H9 (cell line): ENCODE data around the gene WARS2. TPM values are rescaled to one million over a fixed set of nuclear protein-coding genes. Genes with fewer than 3 reads are reported as not detected.

Experiments used
- DNase-seq: peaks from one replicate; pipeline ENCODE4 v3.0.0-alpha.2; 2017
- H2AFZ ChIP-seq: one replicate; pipeline ENCODE4 v1.6.1; 2013; ENCODE audit warnings: mild to moderate bottlenecking, low read length, control low read depth, moderate library complexity
- H2AK5ac ChIP-seq: 2 replicates; pipeline ENCODE4 v1.6.1; 2013; ENCODE audit warnings: low read length, control low read depth, mixed read lengths; ENCODE audit not compliant: insufficient read length
- H2BK120ac ChIP-seq: one replicate; pipeline ENCODE4 v1.6.1; 2013; ENCODE audit warnings: low read depth, mild to moderate bottlenecking, low read length, control low read depth, inconsistent platforms; ENCODE audit not compliant: poor library complexity, severe bottlenecking
- H2BK12ac ChIP-seq: 2 replicates; pipeline ENCODE4 v1.6.1; 2013; ENCODE audit warnings: low read length, control low read depth, mixed read lengths, low read depth; ENCODE audit not compliant: insufficient read length
- H2BK15ac ChIP-seq: 2 replicates; pipeline ENCODE4 v1.6.1; 2013; ENCODE audit warnings: low read depth, low read length, control low read depth
- H2BK20ac ChIP-seq: one replicate; pipeline ENCODE4 v1.6.1; 2013; ENCODE audit warnings: low read depth, mild to moderate bottlenecking, low read length, control low read depth, inconsistent platforms; ENCODE audit not compliant: poor library complexity, severe bottlenecking
- H2BK5ac ChIP-seq: 2 replicates; pipeline ENCODE4 v1.6.1; 2013; ENCODE audit warnings: low read length, control low read depth, mixed read lengths; ENCODE audit not compliant: insufficient read length
- H3K14ac ChIP-seq: 2 replicates; pipeline ENCODE4 v1.6.1; 2013; ENCODE audit warnings: low read length, control low read depth; ENCODE audit not compliant: insufficient read depth
- H3K18ac ChIP-seq: 2 replicates; pipeline ENCODE4 v1.6.1; 2013; ENCODE audit warnings: low read depth, mild to moderate bottlenecking, mixed read lengths, low read length, control low read depth; ENCODE audit not compliant: insufficient read length
- H3K23ac ChIP-seq: 2 replicates; pipeline ENCODE4 v1.6.1; 2013; ENCODE audit warnings: low read length, control low read depth, mixed read lengths, low read depth; ENCODE audit not compliant: insufficient read length
- H3K23me2 ChIP-seq: 2 replicates; pipeline ENCODE4 v1.6.1; 2013; ENCODE audit warnings: low read depth, mild to moderate bottlenecking, mixed read lengths, low read length, control low read depth; ENCODE audit not compliant: insufficient read length, poor library complexity, severe bottlenecking
- H3K27ac ChIP-seq: 2 replicates; pipeline ENCODE4 v1.5.1; 2013; ENCODE audit warnings: low read length, control low read depth, mixed read lengths, low read depth; ENCODE audit not compliant: insufficient read length
- H3K27me3 ChIP-seq: 2 replicates; pipeline ENCODE4 v1.6.1; 2013; ENCODE audit warnings: low read length, control low read depth, inconsistent platforms; ENCODE audit not compliant: insufficient read depth
- H3K4ac ChIP-seq: 2 replicates; pipeline ENCODE4 v1.6.1; 2013; ENCODE audit warnings: low read depth, mild to moderate bottlenecking, control low read depth, inconsistent platforms, low read length, moderate library complexity
- H3K4me1 ChIP-seq: 2 replicates; pipeline ENCODE4 v1.6.1; 2013; ENCODE audit warnings: low read length, control low read depth, inconsistent platforms; ENCODE audit not compliant: insufficient read depth
- H3K4me2 ChIP-seq: 2 replicates; pipeline ENCODE4 v1.6.1; 2013; ENCODE audit warnings: low read length, control low read depth, mixed read lengths; ENCODE audit not compliant: insufficient read length, insufficient read depth
- H3K56ac ChIP-seq: 2 replicates; pipeline ENCODE4 v1.6.1; 2013; ENCODE audit warnings: low read depth, mild to moderate bottlenecking, mixed read lengths, low read length, control low read depth; ENCODE audit not compliant: insufficient read length
- H3K79me1 ChIP-seq: 2 replicates; pipeline ENCODE4 v1.6.1; 2013; ENCODE audit warnings: low read depth, mild to moderate bottlenecking, moderate library complexity, low read length, control low read depth, inconsistent platforms; ENCODE audit not compliant: insufficient read depth, poor library complexity, severe bottlenecking
- H3K79me2 ChIP-seq: 2 replicates; pipeline ENCODE4 v1.6.1; 2013; ENCODE audit warnings: low read length, control low read depth, inconsistent platforms; ENCODE audit not compliant: insufficient read depth
- H3K9ac ChIP-seq: 2 replicates; pipeline ENCODE4 v1.6.1; 2013; ENCODE audit warnings: low read length, control low read depth, mixed read lengths; ENCODE audit not compliant: insufficient read length; ENCODE audit errors: extremely low read depth
- H3K9me3 ChIP-seq: one replicate; pipeline ENCODE4 v1.6.1; 2013; ENCODE audit warnings: low read depth, low read length, inconsistent platforms; ENCODE audit not compliant: control insufficient read depth
- H3T11ph ChIP-seq: one replicate; pipeline ENCODE4 v1.6.1; 2013; ENCODE audit warnings: mild to moderate bottlenecking, low read length, control low read depth, inconsistent platforms
- H4K20me1 ChIP-seq: one replicate; pipeline ENCODE4 v1.6.1; 2013; ENCODE audit not compliant: control insufficient read depth, insufficient read length, insufficient read depth
- H4K5ac ChIP-seq: 2 replicates; pipeline ENCODE4 v1.6.1; 2013; ENCODE audit warnings: low read depth, mild to moderate bottlenecking, mixed read lengths, low read length, control low read depth; ENCODE audit not compliant: insufficient read length
- H4K8ac ChIP-seq: replicated peaks from 2 replicates; pipeline ENCODE4 v1.6.1; 2013; ENCODE audit warnings: low read length, control low read depth, mixed read lengths, low read depth; ENCODE audit not compliant: insufficient read length
- H4K91ac ChIP-seq: 2 replicates; pipeline ENCODE4 v1.6.1; 2013; ENCODE audit warnings: low read depth, mild to moderate bottlenecking, moderate library complexity, mixed read lengths, low read length, control low read depth; ENCODE audit not compliant: insufficient read length
- H3K27ac Mint-ChIP-seq, 3 experiments: 2 replicates in 2 of 3; 3 replicates in 1 of 3; pipeline ENCODE4 v1.8.0; 2020 to 2021; ENCODE audit warnings: mixed read lengths in 3 of 3, mild to moderate bottlenecking in 1 of 3, moderate library complexity in 1 of 3
- H3K27me3 Mint-ChIP-seq: 2 replicates; pipeline ENCODE4 v1.8.0; 2021; ENCODE audit warnings: low read depth, mild to moderate bottlenecking, moderate library complexity, mixed read lengths
- H3K36me3 Mint-ChIP-seq, 3 experiments: 2 replicates in 2 of 3; 3 replicates in 1 of 3; pipeline ENCODE4 v1.8.0; 2020 to 2021; ENCODE audit warnings: low read depth in 3 of 3, mixed read lengths in 3 of 3; ENCODE audit not compliant: insufficient read depth in 1 of 3
- H3K4me1 Mint-ChIP-seq, 2 experiments: 2 replicates each; pipeline ENCODE4 v1.8.0; 2020; ENCODE audit warnings: mixed read lengths in 2 of 2
- H3K4me3 Mint-ChIP-seq, 2 experiments: 2 replicates in 1 of 2; 3 replicates in 1 of 2; pipeline ENCODE4 v1.8.0; 2020 to 2021; ENCODE audit warnings: mild to moderate bottlenecking in 2 of 2, mixed read lengths in 2 of 2, moderate library complexity in 1 of 2
- H3K9me3 Mint-ChIP-seq, 2 experiments: 2 replicates in 1 of 2; 3 replicates in 1 of 2; pipeline ENCODE4 v1.8.0; 2020; ENCODE audit warnings: mild to moderate bottlenecking in 2 of 2, mixed read lengths in 2 of 2, moderate library complexity in 1 of 2
- CTCF ChIP-seq: fragments of 200-600 bp; sonication (generic); conservative IDR thresholded peaks from 3 replicates; pipeline ENCODE4 v1.8.0; 2021; ENCODE audit warnings: antibody characterized with exemption, mild to moderate bottlenecking
- WGBS: extraction: QIAGEN DNeasy Blood & Tissue Kit; methylation state at CpG from one replicate; pipeline ENCODE4 v1.1.7; 2013; ENCODE audit warnings: missing lambda C conversion rate, low lambda C conversion rate, mixed read lengths; ENCODE audit not compliant: insufficient read length; ENCODE audit errors: extremely low coverage; 5-methylcytosine and 5-hydroxymethylcytosine counted together
- total RNA-seq: library from RNA; stranded (reverse); gene quantifications from 2 replicates; pipeline ENCODE4 v1.2.1, GENCODE V29; 2021

Gene WARS2
- total RNA-seq, 1 experiment from 2014 or later: 9.7 TPM

GRCh38 chr1:119046429-119046784, 94.0 kb downstream of the WARS2 start:
- no peak overlapping the region for H3K27ac ChIP-seq
- DNase-seq: no peak
- no peaks in the 10 kb centered on the region for H3K9me3 ChIP-seq
- no peaks in the 10 kb centered on the region for H3K79me2 ChIP-seq
- no peak overlapping the region for H2BK120ac ChIP-seq
- H2AFZ ChIP-seq: no peak overlapping the region
- no peak overlapping the region for H3K4me3 Mint-ChIP-seq
- H3K56ac ChIP-seq: no peak overlapping the region
- no peak overlapping the region for H3K14ac ChIP-seq
- peaks cover 20 to 21% of the 10 kb centered on the region in 2 experiments for H3K4me1 Mint-ChIP-seq
- H3K27me3 Mint-ChIP-seq: no peaks in the 10 kb centered on the region
- no peak overlapping the region for H3K4me2 ChIP-seq
- H3K27me3 ChIP-seq: no peaks in the 10 kb centered on the region
- no CpG with 5 or more reads among the region's 7 CpGs for WGBS
- no peak overlapping the region for H3K27ac Mint-ChIP-seq
- no peaks in the 10 kb centered on the region for H3K36me3 Mint-ChIP-seq
- H2BK12ac ChIP-seq: no peak overlapping the region
- no peak overlapping the region for H2AK5ac ChIP-seq
- no peak overlapping the region for H4K5ac ChIP-seq
- H3K9ac ChIP-seq: no peak overlapping the region
- H3K4me1 ChIP-seq: no peaks in the 10 kb centered on the region; the same call in 1 of the 2 replicates
- no peak overlapping the region for H3K18ac ChIP-seq
- H3K23me2 ChIP-seq: no peaks in the 10 kb centered on the region
- H4K91ac ChIP-seq: no peak overlapping the region
- no peak for TF ChIP-seq CTCF
- H2BK5ac ChIP-seq: no peak overlapping the region
- no peaks in the 10 kb centered on the region for H3K9me3 Mint-ChIP-seq
- no peaks in the 10 kb centered on the region for H4K20me1 ChIP-seq
- no peak overlapping the region for H3K4ac ChIP-seq
- H3K79me1 ChIP-seq: no peaks in the 10 kb centered on the region
- H3T11ph ChIP-seq: no peak overlapping the region
- no peak overlapping the region for H3K23ac ChIP-seq
- no peak overlapping the region for H2BK15ac ChIP-seq
- no peak overlapping the region for H2BK20ac ChIP-seq
- no peak overlapping the region for H4K8ac ChIP-seq
